Kidney capillary endothelial cell (primary cell): Measurements from ENCODE around the gene GRIA3.
"Not testable (repeated sequence)": the region's sequence is repeated elsewhere in the genome, so short reads cannot be mapped to it uniquely, and the experiment has no call there.

Experiments used
- DNase-seq: peaks from one replicate; pipeline ENCODE4 v3.0.0-alpha.2; 2018; ENCODE audit warnings: low spot score

Gene GRIA3

GRCh38 chrX:123277347-123277746, 93.3 kb downstream of the GRIA3 start:
- DNase-seq: no peak

DNA sequence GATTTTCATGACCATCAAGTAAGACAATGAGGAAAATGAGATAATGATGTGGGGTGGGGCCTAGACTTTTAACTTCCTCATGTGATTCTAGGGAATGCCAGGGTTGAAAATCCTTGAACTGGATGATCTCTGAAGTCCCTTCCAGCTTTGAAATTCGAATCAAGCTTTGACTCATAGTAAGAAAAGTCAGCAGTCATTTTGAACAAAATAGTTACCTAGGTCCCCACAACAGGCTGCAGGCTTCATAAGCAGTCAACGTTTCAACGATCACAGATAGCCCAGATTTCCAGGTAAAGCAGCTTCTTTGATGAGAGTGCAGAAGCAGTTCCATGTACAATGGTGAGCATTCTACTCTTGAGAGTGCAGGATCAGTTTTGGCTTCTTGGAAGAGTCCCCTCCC, 93.7 kb downstream of the GRIA3 start:
- no peak for DNase-seq

DNA sequence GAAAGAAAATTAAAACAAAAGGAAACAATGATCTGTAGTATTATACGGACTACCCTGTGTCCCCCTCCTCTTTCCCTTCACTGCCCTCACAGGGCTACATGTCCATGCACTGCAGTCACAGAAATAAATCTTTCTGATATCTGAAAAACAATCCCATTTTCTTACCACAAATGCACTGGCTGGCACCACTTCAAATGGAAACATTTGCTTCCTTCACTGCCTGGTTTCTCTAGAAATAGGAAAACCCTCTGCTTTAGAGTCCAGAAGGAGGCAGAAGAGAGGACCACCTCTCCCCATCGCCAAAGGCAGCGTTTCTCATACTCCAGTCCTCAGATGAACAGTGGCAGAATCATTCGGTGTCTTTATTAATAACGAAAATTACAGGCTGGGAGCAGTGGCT, 98.2 kb downstream of the GRIA3 start:
- no peak for DNase-seq

- DNase-seq: not testable (repeated sequence)
These were observed 99.3 kb downstream of the GRIA3 start for GRCh38 chrX:123283407-123283806.

- DNase-seq: no peak
These were observed 107.5 kb downstream of the GRIA3 start for GRCh38 chrX:123291623-123292022.

DNA sequence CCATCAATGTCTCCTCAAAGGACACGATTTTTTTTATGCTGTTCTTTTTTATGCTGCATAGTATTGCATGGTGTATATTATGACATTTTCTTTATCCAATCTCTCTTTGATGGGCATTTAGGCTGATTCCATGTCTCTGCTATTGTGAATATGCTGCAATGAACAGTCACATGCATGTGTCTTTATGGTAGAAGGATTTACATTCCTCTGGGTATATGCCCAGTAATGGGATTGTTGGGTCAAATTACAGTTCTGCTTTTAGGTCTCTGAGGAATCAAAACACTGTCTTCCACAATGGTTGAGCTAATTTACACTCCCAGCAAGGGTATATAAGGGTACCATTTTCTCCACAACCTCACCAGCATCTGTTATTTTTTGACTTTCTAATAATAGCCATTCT, 113.9 kb downstream of the GRIA3 start:
- DNase-seq: no peak

DNA sequence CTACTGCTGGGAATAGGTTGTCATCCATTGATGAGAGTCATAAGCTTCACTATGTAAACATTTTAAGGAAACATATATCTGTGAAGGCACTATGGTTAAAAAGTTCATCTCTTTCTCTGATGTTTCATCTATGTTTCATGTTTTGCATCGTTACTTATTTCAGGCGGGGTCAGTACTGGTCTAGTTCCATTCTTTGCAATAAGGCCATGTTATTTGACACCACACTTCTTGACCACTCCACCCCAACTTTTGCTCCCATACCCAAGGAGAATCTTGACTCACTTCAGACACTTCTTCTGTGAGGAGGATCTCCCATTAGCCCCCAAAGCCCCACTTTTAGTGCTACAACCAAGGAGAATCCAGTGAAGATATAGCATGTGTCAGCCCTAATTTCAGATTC, 119.4 kb downstream of the GRIA3 start:
- DNase-seq: no peak

- DNase-seq: no peak
These were observed 124.6 kb downstream of the GRIA3 start for GRCh38 chrX:123308658-123309057.

DNA sequence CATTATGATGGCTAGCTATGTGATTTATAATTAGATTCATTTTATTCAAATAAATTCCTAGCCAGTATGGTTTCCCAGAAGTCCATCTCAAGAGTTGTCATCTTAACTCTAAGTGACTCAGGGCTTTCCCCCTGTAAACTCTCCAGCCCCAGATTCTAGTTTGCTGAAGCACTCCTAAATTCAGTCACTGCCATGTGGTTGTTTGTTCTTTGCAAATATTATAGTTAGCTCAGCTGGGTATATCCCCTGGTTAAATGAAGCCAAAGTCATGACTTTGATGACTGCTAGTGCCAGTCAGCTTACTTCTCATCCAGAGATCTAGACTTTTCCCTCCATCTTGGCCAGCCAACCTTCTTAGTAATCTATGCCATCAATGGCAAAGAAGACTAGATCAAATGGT, 126.0 kb downstream of the GRIA3 start:
- no peak for DNase-seq

DNA sequence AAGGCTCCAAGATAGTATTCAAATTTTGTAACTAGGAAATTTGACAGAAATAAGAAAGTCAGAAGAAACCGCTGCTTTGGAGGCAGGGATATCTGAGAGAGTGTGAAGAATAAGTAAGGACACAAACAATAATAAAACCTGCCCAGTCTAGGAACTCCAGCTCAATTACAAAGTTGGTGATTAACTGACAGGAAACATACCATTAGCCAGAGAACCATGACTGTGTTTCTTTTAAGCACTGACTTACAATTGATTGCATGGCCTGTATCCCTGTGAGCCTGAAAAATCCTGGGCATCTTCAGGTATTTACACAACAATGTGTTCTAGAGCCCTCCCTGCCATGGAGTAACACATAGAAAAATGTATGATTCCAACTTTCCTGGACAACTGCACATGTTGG, 127.4 kb downstream of the GRIA3 start:
- no peak for DNase-seq

GRCh38 chrX:123313486-123313885, 129.4 kb downstream of the GRIA3 start:
- DNase-seq: no peak

DNA sequence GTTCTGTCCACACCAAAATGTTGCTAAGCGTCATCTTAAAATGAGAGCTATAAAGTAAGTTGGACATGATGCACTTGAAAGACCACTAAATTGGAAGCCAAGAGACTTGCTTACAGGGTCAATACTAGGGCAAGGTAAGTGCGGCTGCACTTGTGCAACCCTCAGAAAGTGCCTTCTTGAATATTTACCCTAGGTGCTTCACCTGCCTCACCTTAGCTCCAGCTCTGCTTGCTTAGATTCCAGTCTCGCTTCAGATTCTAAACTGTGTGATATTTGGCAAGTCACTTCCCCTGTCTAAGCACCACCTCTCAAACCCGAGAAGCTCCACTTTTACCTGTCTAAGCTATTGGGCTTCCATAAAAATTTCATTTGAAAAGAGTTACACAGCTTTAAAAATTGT, 136.5 kb downstream of the GRIA3 start:
- no peak for DNase-seq

GRCh38 chrX:123322536-123322935, 138.5 kb downstream of the GRIA3 start:
- DNase-seq: no peak

DNA sequence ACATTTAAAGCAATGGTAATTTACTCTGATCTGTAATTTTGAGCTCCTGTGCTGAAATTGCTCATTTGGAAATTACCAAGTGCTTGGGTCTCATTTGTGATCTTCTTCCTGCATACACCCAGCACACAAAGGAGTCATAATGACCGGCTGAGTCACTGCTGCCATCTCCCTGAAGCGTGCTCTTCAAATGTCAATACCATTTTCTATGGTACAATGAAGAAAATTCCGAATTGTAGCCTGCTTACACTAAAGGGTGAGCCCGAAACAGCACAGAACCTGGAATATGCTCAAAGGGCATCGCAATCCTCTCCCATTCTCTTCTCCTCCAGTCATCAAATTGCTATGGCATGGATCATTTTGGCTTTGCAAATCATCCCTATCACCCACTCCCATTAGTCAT, 140.5 kb downstream of the GRIA3 start:
- DNase-seq: no peak

DNA sequence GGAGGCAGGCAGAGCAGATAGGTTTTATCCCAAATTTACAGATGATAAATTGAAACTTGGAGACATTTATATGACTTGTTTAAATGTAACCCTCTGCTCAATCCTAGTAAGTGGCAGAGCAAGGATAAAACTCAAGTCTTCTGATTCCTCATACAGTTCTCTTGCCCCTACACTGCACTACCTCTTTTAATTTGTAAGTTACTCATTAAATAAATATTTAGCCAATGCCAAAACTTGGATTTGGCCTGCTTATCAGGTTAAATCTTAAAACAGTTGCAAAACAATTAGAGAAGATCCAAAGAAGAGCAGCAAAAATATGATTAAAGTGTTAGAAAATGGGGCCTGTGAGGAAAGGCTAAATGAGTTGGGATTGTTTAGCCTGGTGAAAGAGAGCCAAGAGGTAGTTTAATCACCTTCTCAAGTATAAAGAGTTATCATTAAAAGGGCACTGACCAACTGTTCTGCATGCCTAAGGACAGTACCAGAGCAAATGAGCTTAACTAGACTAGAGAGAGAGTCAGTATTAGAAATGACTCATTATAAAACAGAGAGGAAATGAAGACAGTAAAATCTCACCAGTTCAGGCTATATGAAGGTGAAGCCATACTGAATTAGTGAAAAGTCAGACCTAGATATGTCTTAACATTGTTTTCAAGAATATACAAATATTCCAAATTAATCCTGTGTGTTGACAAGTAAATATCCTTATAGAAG, 146.3 kb downstream of the GRIA3 start:
- no peak for DNase-seq

- DNase-seq: no peak
These were observed 147.3 kb downstream of the GRIA3 start for GRCh38 chrX:123331349-123331748.

DNA sequence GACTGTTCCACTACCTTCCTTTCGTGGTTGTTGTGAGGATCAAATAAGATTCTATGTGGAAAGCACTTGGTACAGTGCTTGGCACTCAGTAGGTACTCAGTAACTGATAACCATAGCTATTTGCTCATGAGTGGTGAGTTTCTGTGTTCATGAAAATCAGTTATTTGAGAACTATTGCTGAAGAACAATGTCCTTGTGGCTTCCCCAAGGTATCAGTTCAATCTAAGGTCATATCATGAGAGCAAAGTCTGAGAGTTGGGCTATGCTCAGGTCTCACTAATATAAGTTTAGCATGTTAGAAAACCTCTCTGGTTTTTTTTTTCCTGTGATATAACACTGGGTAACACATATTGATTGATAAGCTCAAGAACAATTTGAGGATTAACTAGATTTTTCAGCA, 147.8 kb downstream of the GRIA3 start:
- no peak for DNase-seq

DNA sequence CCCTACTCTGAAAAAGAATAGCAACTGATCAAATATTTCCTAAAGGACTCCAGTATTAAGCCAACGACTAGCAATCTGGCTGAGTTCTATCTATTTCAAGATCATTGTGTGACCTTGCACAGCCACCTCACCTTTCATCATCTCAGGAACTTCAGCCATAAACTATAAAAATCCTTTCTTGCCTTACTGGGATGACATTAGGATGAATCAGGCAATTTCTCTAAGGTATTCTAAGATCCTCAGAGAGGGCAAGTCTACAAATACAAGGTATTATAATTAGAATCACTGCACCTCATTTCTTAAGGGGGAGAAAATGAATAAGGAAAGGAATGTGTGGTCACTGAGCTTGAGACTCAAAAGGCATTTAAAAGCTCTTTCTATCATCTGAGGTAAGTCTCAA, 152.6 kb downstream of the GRIA3 start:
- no peak for DNase-seq

- DNase-seq: no peak
These were observed 154.0 kb downstream of the GRIA3 start for GRCh38 chrX:123337886-123338639.

DNA sequence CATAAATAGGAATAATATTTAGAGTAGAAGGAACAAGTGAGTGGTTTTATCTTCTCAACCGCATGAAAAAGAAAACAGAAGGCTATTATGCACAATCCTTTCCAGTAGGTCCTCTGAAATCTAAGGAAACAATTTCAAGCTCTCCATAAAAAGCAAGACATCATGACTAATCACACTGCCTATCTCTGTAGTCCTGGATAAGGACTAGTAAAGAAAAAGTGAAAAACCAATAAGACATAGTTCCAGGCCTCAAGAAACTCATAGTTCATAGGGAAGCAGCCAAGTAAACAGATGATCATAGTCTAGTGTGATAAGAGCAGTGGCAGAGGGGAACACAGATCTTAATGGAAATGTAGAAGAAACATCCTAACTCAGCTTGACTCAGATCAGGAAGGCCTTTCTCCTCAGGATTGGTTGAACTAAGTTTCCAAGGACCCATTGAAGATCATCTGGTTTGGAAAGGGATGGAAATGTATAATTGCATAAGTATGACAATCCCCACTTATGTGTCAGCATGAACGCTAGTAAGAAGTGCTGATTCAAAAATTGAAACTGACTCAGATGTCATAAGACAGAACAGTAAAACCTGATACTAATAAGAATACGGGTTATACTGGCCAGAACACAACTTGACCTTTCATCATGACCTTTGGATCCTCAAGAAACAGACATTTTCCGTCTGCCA, 155.3 kb downstream of the GRIA3 start:
- no peak for DNase-seq

DNA sequence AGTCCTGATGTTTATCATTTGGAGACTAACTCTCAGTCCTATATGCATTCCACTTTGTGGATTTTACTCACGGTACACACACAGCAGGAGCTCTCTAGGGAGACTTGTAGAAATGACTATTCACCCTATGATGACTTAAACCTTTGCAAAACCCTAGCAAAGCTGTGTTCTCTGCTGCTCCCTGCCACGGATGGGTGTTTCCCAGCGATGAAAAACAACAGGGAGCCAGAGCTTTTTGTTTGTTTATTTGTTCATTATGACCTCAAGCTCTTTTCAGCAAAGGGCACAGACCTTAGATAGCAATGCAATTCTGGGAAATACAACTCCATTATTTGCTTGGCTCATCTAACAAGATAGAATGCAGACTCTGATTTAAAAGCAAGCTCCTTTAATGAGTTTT, 156.6 kb downstream of the GRIA3 start:
- DNase-seq: no peak

- DNase-seq: no peak
These were observed 164.4 kb downstream of the GRIA3 start for GRCh38 chrX:123348468-123348867.

GRCh38 chrX:123350226-123350625, 166.1 kb downstream of the GRIA3 start:
- no peak for DNase-seq
